ENCODE measurements around the gene C19orf53.
A peak's percentile ranks its signal among the peaks of the same experiment; 100 is the strongest.

The C19orf53 gene

GRCh38 chr19:13763265-13763664, 11.0 kb upstream of the C19orf53 start:
- FAIRE-seq (no peak), DNase-seq (ENCODE audit: insufficient read length, low spot score) (no peak)
- TF ChIP-seq CTCF (IDR thresholded peaks at IDR 0.05; ENCODE audit: insufficient read depth, missing control alignments) = no peak

- TF ChIP-seq CTCF (IDR thresholded peaks at IDR 0.05; ENCODE audit: insufficient read depth, missing control alignments) = no peak
- peak; percentile 93 for DNase-seq (ENCODE audit: insufficient read length, low spot score)
- no peak for FAIRE-seq
These were observed 10.0 kb upstream of the C19orf53 start, which contains the start of gene MRI1 for GRCh38 chr19:13764101-13764807. Gene MRI1, plus strand, starts transcription at chr19:13764522. Its CDS starts 67 bp downstream, at chr19:13764589.

- TF ChIP-seq CTCF (IDR thresholded peaks at IDR 0.05; ENCODE audit: insufficient read depth, missing control alignments) = no peak
- FAIRE-seq (no peak), DNase-seq (ENCODE audit: insufficient read length, low spot score) (no peak)
These were observed 9.3 kb upstream of the C19orf53 start for GRCh38 chr19:13764821-13765394.

DNA sequence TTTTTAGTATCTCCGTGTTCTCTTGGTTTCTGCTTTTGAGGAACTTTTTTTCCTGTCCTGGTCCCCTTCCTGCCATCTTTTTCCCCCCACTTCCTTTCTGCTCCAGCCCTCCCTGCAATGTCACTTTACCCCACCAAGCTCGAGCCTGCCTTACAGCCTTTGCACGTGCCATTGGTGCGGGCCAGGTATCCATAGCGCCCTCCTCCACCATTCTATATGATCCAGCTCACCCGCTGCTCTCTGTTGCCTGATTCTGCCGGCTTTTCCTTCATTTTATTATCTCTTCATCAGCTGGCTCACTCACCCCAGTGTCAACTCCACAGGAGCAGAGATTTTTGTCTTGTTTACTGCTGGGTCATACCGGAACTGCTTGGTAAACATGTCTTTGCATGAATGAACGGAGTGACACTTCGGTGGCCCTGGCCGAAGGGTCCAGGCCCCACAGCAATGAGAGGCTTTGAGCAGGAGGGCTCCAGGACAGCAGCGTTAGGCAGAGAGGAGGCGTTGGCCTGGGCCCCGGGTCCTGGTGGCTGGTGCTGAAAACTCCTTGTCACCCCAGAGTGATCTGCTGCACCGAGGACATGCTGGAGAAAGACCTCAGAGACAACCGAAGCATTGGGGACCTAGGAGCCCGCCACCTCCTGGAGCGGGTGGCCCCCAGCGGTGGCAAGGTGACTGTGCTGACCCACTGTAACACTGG, 8.7 kb upstream of the C19orf53 start:
- FAIRE-seq (no peak), DNase-seq (ENCODE audit: insufficient read length, low spot score) (no peak)
- no peak for TF ChIP-seq CTCF (IDR thresholded peaks at IDR 0.05; ENCODE audit: insufficient read depth, missing control alignments)

- DNase-seq (ENCODE audit: insufficient read length, low spot score) (no peak), FAIRE-seq (no peak)
- no peak for TF ChIP-seq CTCF (IDR thresholded peaks at IDR 0.05; ENCODE audit: insufficient read depth, missing control alignments)
These were observed 8.2 kb upstream of the C19orf53 start for GRCh38 chr19:13766095-13766481.

DNA sequence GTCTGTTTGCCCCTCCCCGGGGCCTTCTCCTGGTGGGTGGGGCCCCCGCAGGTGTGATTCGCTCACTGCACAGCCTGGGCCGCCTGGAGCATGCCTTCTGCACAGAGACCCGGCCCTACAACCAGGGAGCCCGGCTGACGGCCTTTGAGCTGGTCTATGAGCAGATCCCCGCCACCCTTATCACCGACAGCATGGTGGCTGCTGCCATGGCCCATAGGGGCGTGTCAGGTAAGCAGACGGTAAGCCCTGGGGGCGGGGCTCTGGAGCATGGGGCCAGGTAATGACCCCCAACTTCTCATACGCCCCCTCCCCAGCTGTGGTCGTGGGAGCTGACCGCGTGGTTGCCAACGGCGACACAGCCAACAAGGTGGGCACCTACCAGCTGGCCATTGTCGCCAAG, 5.7 kb upstream of the C19orf53 start:
- FAIRE-seq (no peak), DNase-seq (ENCODE audit: insufficient read length, low spot score) (no peak)
- TF ChIP-seq CTCF (IDR thresholded peaks at IDR 0.05; ENCODE audit: insufficient read depth, missing control alignments) = no peak

Data from D721Med (cell line).